CD4-positive, alpha-beta memory T cell (primary cell): ENCODE measurements around the gene PNO1. TPM values are rescaled to one million over a fixed set of nuclear protein-coding genes. Genes with fewer than 3 reads are reported as not detected.

Experiments used
- polyA plus RNA-seq, 2 donors: library from polyadenylated mRNA; unstranded; fragments of 300-500 nt; fragmentation: Illumina TruSeq; gene quantifications; one replicate each; pipeline ENCODE4 v1.2.3, GENCODE V29; 2021
- total RNA-seq, 2 experiments: library from RNA; stranded (reverse); gene quantifications; one replicate each; pipeline ENCODE4 v1.2.3, GENCODE V29; 2021

The PNO1 gene
- total and polyA plus RNA-seq, 4 experiments from 2014 or later: 8.7 to 26.1 (median 15.1) TPM

Other genes starting within 250 kb of the PNO1 start
- 10 to 100 TPM; 12.4 to 13.4 TPM for gene C1D, start 94.9 kb upstream of the PNO1 start, total RNA-seq
- 10 to 100 TPM in 1 of 2 donors, 1 to 10 TPM in 1; 5.2 to 22.7 TPM for gene C1D, start 94.9 kb upstream of the PNO1 start, polyA plus RNA-seq
- gene PPP3R1, start 94.6 kb downstream of the PNO1 start, total RNA-seq: 10 to 100 TPM; 74.8 to 76.8 TPM
- gene PPP3R1, start 94.6 kb downstream of the PNO1 start, polyA plus RNA-seq: 1 to 10 TPM; 3.9 to 5.4 TPM
- gene CNRIP1, start 162.1 kb downstream of the PNO1 start, total RNA-seq: under 1 TPM in 1 of 2 experiments, not detected in 1; 0.29 TPM
- not detected for gene CNRIP1, start 162.1 kb downstream of the PNO1 start, polyA plus RNA-seq
- 10 to 100 TPM in 1 of 2 experiments, 1 to 10 TPM in 1; 9.1 to 10.7 TPM for gene PLEK, start 207.4 kb downstream of the PNO1 start, total RNA-seq
- gene PLEK, start 207.4 kb downstream of the PNO1 start, polyA plus RNA-seq: 1 to 10 TPM; 5.7 to 7.3 TPM